Measurements from ENCODE around the gene CLUH.

DNA sequence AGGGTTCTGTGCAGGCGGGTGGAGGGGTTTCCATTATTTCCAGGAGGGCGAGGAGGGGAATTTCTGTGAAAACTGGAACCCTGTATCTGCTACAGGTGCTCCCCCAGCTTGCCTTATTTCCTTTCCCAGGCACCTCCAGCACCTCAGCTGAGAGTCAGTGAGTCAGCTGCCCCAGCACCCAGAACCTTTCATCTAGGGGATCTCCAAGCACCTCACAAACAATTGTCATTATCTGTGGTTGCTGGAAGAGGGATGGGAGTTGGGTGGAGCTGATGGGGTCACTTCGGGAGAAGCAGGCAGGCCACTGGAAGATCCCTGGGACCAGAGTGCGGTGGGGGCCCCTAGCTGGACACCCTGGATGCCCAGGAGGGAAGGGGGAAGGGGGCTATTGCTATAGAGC lies 10.0 kb upstream of the CLUH start:
- TF ChIP-seq, protein P1, sequence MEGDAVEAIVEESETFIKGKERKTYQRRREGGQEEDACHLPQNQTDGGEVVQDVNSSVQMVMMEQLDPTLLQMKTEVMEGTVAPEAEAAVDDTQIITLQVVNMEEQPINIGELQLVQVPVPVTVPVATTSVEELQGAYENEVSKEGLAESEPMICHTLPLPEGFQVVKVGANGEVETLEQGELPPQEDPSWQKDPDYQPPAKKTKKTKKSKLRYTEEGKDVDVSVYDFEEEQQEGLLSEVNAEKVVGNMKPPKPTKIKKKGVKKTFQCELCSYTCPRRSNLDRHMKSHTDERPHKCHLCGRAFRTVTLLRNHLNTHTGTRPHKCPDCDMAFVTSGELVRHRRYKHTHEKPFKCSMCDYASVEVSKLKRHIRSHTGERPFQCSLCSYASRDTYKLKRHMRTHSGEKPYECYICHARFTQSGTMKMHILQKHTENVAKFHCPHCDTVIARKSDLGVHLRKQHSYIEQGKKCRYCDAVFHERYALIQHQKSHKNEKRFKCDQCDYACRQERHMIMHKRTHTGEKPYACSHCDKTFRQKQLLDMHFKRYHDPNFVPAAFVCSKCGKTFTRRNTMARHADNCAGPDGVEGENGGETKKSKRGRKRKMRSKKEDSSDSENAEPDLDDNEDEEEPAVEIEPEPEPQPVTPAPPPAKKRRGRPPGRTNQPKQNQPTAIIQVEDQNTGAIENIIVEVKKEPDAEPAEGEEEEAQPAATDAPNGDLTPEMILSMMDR (IDR thresholded peaks at IDR 0.05; ENCODE audit: extremely low read depth in 1 of 2, insufficient read depth in 1 of 2, low read depth in 1 of 2, low read length in 2 of 2): no peak
- TF ChIP-seq POLR2A (IDR thresholded peaks at IDR 0.05; ENCODE audit: low read depth, low read length): no peak
- TF ChIP-seq EZH2 (IDR thresholded peaks at IDR 0.05; ENCODE audit: borderline replicate concordance, low read depth, low read length, severe bottlenecking): no peak
- TF ChIP-seq FOS (IDR thresholded peaks at IDR 0.05; ENCODE audit: borderline replicate concordance, insufficient read depth, low read length): no peak
